Central memory CD4-positive, alpha-beta T cell (primary cell): ENCODE measurements around the gene SIN3A.
"Not testable (repeated sequence)": the region's sequence is repeated elsewhere in the genome, so short reads cannot be mapped to it uniquely, and the experiment has no call there.

ENCODE experiments used
- DNase-seq: peaks from one replicate; pipeline ENCODE4 v3.0.0; 2022

Gene SIN3A

GRCh38 chr15:75332093-75332492, 119.4 kb downstream of the SIN3A start:
- DNase-seq: not testable (repeated sequence)

GRCh38 chr15:75329571-75329970, 121.9 kb downstream of the SIN3A start:
- no peak for DNase-seq

GRCh38 chr15:75328493-75329314, 122.8 kb downstream of the SIN3A start:
- no peak for DNase-seq

GRCh38 chr15:75327491-75327890, 124.0 kb downstream of the SIN3A start:
- no peak for DNase-seq

- DNase-seq: no peak
Measured at GRCh38 chr15:75327005-75327404, 124.5 kb downstream of the SIN3A start.

GRCh38 chr15:75325922-75326321, 125.6 kb downstream of the SIN3A start:
- no peak for DNase-seq

- DNase-seq: no peak
Measured at GRCh38 chr15:75321711-75322110, 129.8 kb downstream of the SIN3A start.
